Loucy (cell line): Measurements from ENCODE around the gene ANKRD23.

ENCODE experiments used
- CTCF ChIP-seq: fragments of 200-600 bp; sonication (generic); conservative IDR thresholded peaks from 2 replicates; pipeline ENCODE4 v1.5.1; 2014; ENCODE audit warnings: mild to moderate bottlenecking, antibody characterized with exemption, low read length
- EZH2phosphoT487 ChIP-seq: fragments of 200-600 bp; IDR thresholded peaks from 2 replicates; pipeline ENCODE4 v1.6.1; 2018; ENCODE audit warnings: antibody characterized with exemption, mild to moderate bottlenecking, moderate library complexity, borderline replicate concordance

- TF ChIP-seq CTCF (no peak), EZH2phosphoT487 (no peak)
These were observed 20.7 kb upstream of the ANKRD23 start for GRCh38 chr2:96864343-96865091.
